SHP77 treated with DMSO at 0.1 percent for 48 hours (cell line): ENCODE results near the gene SNRNP70.
A peak's percentile ranks its signal among the peaks of the same experiment; 100 is the strongest.

Source experiments
- DNase-seq: peaks from one replicate; lab custom pipeline; 2025; lab: John Stamatoyannopoulos, UW

The SNRNP70 gene

GRCh38 chr19:49101160-49101559, 15.9 kb downstream of the SNRNP70 start:
- DNase-seq = no peak

- DNase-seq = no peak
Observed at GRCh38 chr19:49102303-49102702, 17.1 kb downstream of the SNRNP70 start.

- DNase-seq = no peak
Observed at GRCh38 chr19:49103331-49104085, 18.3 kb downstream of the SNRNP70 start.

- DNase-seq = no peak
Observed at GRCh38 chr19:49104229-49104864, 19.1 kb downstream of the SNRNP70 start.

- peak; percentile 5 for DNase-seq
Observed at GRCh38 chr19:49106648-49107135, 21.4 kb downstream of the SNRNP70 start.

GRCh38 chr19:49107625-49108459, 22.6 kb downstream of the SNRNP70 start:
- DNase-seq = no peak

GRCh38 chr19:49109051-49109450, 23.8 kb downstream of the SNRNP70 start:
- no peak for DNase-seq

- DNase-seq = no peak
Observed at GRCh38 chr19:49109569-49110233, 24.4 kb downstream of the SNRNP70 start.

GRCh38 chr19:49110567-49110966, 25.3 kb downstream of the SNRNP70 start:
- no peak for DNase-seq

- no peak for DNase-seq
Observed at GRCh38 chr19:49111218-49111998, 26.2 kb downstream of the SNRNP70 start.

- peak; percentile 41 for DNase-seq
Observed at GRCh38 chr19:49113762-49114629, 28.7 kb downstream of the SNRNP70 start, which contains the start of gene LIN7B. Gene LIN7B, plus strand, starts transcription at chr19:49114370. Its CDS starts 35 bp downstream, at chr19:49114405.

GRCh38 chr19:49114630-49115363, 29.5 kb downstream of the SNRNP70 start:
- no peak for DNase-seq

- no peak for DNase-seq
Observed at GRCh38 chr19:49116544-49116943, 31.3 kb downstream of the SNRNP70 start.

GRCh38 chr19:49117677-49118564, 32.7 kb downstream of the SNRNP70 start:
- no peak for DNase-seq

GRCh38 chr19:49118565-49119410, 33.5 kb downstream of the SNRNP70 start, which contains the start of gene C19orf73:
Gene C19orf73, minus strand, starts transcription at chr19:49119143. Its CDS starts 121 bp downstream, at chr19:49119022.
- DNase-seq = peak; percentile 77

- no peak for DNase-seq
Observed at GRCh38 chr19:49119411-49120324, 34.4 kb downstream of the SNRNP70 start, which contains the start of gene PPFIA3. Gene PPFIA3, plus strand, starts transcription at chr19:49119544. Its CDS starts 8,330 bp downstream, at chr19:49127874.
